GM19372 (cell line): ENCODE data around the gene GREM2.

Experiments
- ATAC-seq: cut with Tn5 transposase; IDR thresholded peaks from one replicate; pipeline ENCODE4 v1.9.1; 2021; ENCODE audit warnings: mild to moderate bottlenecking, low read depth, moderate library complexity; ENCODE audit not compliant: unreplicated experiment

The GREM2 gene

GRCh38 chr1:240464099-240464498 is 147.9 kb downstream of the GREM2 start:
- no peak for ATAC-seq

- no peak for ATAC-seq
Observed at GRCh38 chr1:240462766-240463395, 149.1 kb downstream of the GREM2 start.

GRCh38 chr1:240462277-240462676 is 149.7 kb downstream of the GREM2 start:
- ATAC-seq: no peak

GRCh38 chr1:240457203-240457602 is 154.8 kb downstream of the GREM2 start:
- ATAC-seq: no peak

GRCh38 chr1:240455228-240455821 is 156.6 kb downstream of the GREM2 start:
- ATAC-seq: no peak

- ATAC-seq: no peak
Observed at GRCh38 chr1:240445369-240445768, 166.6 kb downstream of the GREM2 start.

- no peak for ATAC-seq
Observed at GRCh38 chr1:240441669-240442068, 170.3 kb downstream of the GREM2 start.
